ENCODE data around the gene TOR1B. TPM values are rescaled to one million over a fixed set of nuclear protein-coding genes. Genes with fewer than 3 reads are reported as not detected.

The TOR1B gene
- total RNA-seq, 1 experiment from 2014 or later: 18.8 TPM

- TF ChIP-seq ARID4B (CRISPR knock-in tag; IDR thresholded peaks at IDR 0.05; ENCODE audit: borderline replicate concordance) (no peak), ELF4 (CRISPR knock-in tag; IDR thresholded peaks at IDR 0.05; ENCODE audit: low read depth) (no peak), NR1H2 (CRISPR knock-in tag; IDR thresholded peaks at IDR 0.05) (no peak), NFYB (CRISPR knock-in tag; conservative IDR thresholded peaks at IDR 0.05; ENCODE audit: low read depth) (no peak), AR (CRISPR knock-in tag; IDR thresholded peaks at IDR 0.05) (no peak), FOXP1 (CRISPR knock-in tag; IDR thresholded peaks at IDR 0.05; ENCODE audit: borderline replicate concordance) (no peak), NR2C2 (CRISPR knock-in tag; IDR thresholded peaks at IDR 0.05) (no peak), TCF7 (CRISPR knock-in tag; IDR thresholded peaks at IDR 0.05; ENCODE audit: low read depth) (no peak), TEAD1 (CRISPR knock-in tag; IDR thresholded peaks at IDR 0.05) (no peak), E2F5 (CRISPR knock-in tag; IDR thresholded peaks at IDR 0.05) (no peak), ZNF232 (CRISPR knock-in tag; IDR thresholded peaks at IDR 0.05) (no peak), E2F1 (CRISPR knock-in tag; IDR thresholded peaks at IDR 0.05) (no peak), CTCF (IDR thresholded peaks at IDR 0.05) (no peak), IRF2 (CRISPR knock-in tag; IDR thresholded peaks at IDR 0.05; ENCODE audit: borderline replicate concordance, low read depth) (no peak), ESRRA (CRISPR knock-in tag; IDR thresholded peaks at IDR 0.05; ENCODE audit: borderline replicate concordance) (no peak), SMAD3 (CRISPR knock-in tag; IDR thresholded peaks at IDR 0.05; ENCODE audit: borderline replicate concordance) (no peak)
- TF ChIP-seq, protein P1, sequence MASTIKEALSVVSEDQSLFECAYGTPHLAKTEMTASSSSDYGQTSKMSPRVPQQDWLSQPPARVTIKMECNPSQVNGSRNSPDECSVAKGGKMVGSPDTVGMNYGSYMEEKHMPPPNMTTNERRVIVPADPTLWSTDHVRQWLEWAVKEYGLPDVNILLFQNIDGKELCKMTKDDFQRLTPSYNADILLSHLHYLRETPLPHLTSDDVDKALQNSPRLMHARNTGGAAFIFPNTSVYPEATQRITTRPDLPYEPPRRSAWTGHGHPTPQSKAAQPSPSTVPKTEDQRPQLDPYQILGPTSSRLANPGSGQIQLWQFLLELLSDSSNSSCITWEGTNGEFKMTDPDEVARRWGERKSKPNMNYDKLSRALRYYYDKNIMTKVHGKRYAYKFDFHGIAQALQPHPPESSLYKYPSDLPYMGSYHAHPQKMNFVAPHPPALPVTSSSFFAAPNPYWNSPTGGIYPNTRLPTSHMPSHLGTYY (CRISPR knock-in tag; IDR thresholded peaks at IDR 0.05): no peak
- TF ChIP-seq, protein P2, sequence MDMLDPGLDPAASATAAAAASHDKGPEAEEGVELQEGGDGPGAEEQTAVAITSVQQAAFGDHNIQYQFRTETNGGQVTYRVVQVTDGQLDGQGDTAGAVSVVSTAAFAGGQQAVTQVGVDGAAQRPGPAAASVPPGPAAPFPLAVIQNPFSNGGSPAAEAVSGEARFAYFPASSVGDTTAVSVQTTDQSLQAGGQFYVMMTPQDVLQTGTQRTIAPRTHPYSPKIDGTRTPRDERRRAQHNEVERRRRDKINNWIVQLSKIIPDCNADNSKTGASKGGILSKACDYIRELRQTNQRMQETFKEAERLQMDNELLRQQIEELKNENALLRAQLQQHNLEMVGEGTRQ (CRISPR knock-in tag; IDR thresholded peaks at IDR 0.05): no peak
- TF ChIP-seq, protein P3, sequence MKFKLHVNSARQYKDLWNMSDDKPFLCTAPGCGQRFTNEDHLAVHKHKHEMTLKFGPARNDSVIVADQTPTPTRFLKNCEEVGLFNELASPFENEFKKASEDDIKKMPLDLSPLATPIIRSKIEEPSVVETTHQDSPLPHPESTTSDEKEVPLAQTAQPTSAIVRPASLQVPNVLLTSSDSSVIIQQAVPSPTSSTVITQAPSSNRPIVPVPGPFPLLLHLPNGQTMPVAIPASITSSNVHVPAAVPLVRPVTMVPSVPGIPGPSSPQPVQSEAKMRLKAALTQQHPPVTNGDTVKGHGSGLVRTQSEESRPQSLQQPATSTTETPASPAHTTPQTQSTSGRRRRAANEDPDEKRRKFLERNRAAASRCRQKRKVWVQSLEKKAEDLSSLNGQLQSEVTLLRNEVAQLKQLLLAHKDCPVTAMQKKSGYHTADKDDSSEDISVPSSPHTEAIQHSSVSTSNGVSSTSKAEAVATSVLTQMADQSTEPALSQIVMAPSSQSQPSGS (CRISPR knock-in tag; IDR thresholded peaks at IDR 0.05; ENCODE audit: borderline replicate concordance, low read depth): no peak
- TF ChIP-seq, protein P4, sequence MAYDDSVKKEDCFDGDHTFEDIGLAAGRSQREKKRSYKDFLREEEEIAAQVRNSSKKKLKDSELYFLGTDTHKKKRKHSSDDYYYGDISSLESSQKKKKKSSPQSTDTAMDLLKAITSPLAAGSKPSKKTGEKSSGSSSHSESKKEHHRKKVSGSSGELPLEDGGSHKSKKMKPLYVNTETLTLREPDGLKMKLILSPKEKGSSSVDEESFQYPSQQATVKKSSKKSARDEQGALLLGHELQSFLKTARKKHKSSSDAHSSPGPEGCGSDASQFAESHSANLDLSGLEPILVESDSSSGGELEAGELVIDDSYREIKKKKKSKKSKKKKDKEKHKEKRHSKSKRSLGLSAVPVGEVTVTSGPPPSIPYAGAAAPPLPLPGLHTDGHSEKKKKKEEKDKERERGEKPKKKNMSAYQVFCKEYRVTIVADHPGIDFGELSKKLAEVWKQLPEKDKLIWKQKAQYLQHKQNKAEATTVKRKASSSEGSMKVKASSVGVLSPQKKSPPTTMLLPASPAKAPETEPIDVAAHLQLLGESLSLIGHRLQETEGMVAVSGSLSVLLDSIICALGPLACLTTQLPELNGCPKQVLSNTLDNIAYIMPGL (CRISPR knock-in tag; IDR thresholded peaks at IDR 0.05): no peak
- no peak for DNase-seq (ENCODE audit: low spot score)
- no peak overlapping the region for H3K4me3 Mint-ChIP-seq
- POLR2A ChIA-PET: no interaction called here
- peaks cover 53% of the 10 kb centered on the region for H3K4me1 Mint-ChIP-seq
- CTCF ChIA-PET: interaction anchor here (0.8 kb wide), 1 partner anchor 114 kb away, joined by 3 read pairs; no protein-coding TSS in a partner anchor
- no peaks in the 10 kb centered on the region for H3K27me3 Mint-ChIP-seq (ENCODE audit: low read depth)
- no peaks in the 10 kb centered on the region for H3K9me3 Mint-ChIP-seq
- no peaks in the 10 kb centered on the region for H3K36me3 Mint-ChIP-seq
- no peak for ATAC-seq
- H3K27ac Mint-ChIP-seq: no peak overlapping the region
These were observed 38.1 kb downstream of the TOR1B start for GRCh38 chr9:129841071-129841470.
